Measurements from ENCODE around the gene MYNN. TPM values are rescaled to one million over a fixed set of nuclear protein-coding genes. Genes with fewer than 3 reads are reported as not detected.

MYNN gene
- total and polyA plus RNA-seq, 9 of the 15 experiments (the other 6 are each of a cell fraction or from before 2014, with no cell fraction given): 10.4 to 35.7 (median 21.3) TPM

DNA sequence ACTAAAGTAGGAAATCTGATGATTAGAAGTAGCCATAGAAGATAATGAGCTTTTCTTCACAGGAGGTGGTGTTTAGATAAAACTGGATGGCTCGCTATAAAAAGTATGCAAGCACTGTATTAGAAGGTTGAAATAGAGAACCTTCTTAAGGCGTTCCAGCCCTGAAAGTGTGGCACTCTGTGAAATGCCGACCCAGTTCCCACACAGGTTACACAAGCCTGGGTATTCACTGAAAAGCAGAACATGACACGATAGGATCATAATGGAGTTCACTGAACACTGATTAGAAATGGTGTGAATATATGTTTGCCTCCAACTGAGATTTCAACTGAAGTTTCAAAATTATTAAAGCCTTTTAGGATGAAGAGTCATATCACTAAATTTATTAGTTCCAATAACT is 54.5 kb downstream of the MYNN start:
- H3K4me3 ChIP-seq: no peak overlapping the region
- DNase-seq (ENCODE audit: extremely low read depth in 1 of 4, low spot score in 3 of 4) (no peak), ATAC-seq (no peak), FAIRE-seq (no peak)
- BruUV-seq (replicated peaks): no TSS peak
- ChIA-PET POLR2A (no interaction called here), CTCF (ENCODE audit: low intra/inter-chr PET ratio) (no interaction called here)
- H3K27ac ChIP-seq (ENCODE audit: extremely low read depth, low read depth, low read length): no peak overlapping the region
- no peak overlapping the region for H2AFZ ChIP-seq (ENCODE audit: low read depth, low read length)
- no peak overlapping the region for H3K4me2 ChIP-seq (ENCODE audit: insufficient read depth, low read length)
- peaks cover 0 to under 1% of the 10 kb centered on the region in 2 experiments; a peak in 1 of 5 replicates for H3K4me1 ChIP-seq (replicated peaks in 1 of 2; ENCODE audit: control insufficient read depth in 2 of 2, insufficient read depth in 2 of 2, low read length in 2 of 2)
- H3K9ac ChIP-seq (ENCODE audit: insufficient read depth in 1 of 2, low read depth in 2 of 2, low read length in 2 of 2): no peak overlapping the region
- intact Hi-C loops (cut with micrococcal nuclease): no loop called here
- no peaks in the 10 kb centered on the region for H3K9me3 ChIP-seq (replicated peaks; ENCODE audit: control insufficient read depth, insufficient read depth, low read depth, low read length)
- no peaks in the 10 kb centered on the region for H3K9me1 ChIP-seq (ENCODE audit: control insufficient read depth, insufficient read depth, low read length)
- no peak for TF ChIP-seq MXI1 (IDR thresholded peaks at IDR 0.05; ENCODE audit: low read depth, low read length)
- in situ Hi-C loops (cut with MboI): no loop called here
- H3K27me3 ChIP-seq (ENCODE audit: control insufficient read depth in 2 of 2, insufficient read depth in 2 of 2, low read length in 2 of 2): peaks cover 2 to 5% of the 10 kb centered on the region in 2 experiments
- WGBS (ENCODE audit: insufficient coverage, low coverage, missing lambda C conversion rate): 13% methylated on average over 4 of the region's 4 CpGs
- no peaks in the 10 kb centered on the region for H3K79me2 ChIP-seq (ENCODE audit: control insufficient read depth, insufficient read depth, low read length)
- no peaks in the 10 kb centered on the region for H3K36me3 ChIP-seq (ENCODE audit: control insufficient read depth, insufficient read depth, low read length)
- H4K20me1 ChIP-seq (replicated peaks; ENCODE audit: control insufficient read depth, insufficient read depth, low read length): no peaks in the 10 kb centered on the region

DNA sequence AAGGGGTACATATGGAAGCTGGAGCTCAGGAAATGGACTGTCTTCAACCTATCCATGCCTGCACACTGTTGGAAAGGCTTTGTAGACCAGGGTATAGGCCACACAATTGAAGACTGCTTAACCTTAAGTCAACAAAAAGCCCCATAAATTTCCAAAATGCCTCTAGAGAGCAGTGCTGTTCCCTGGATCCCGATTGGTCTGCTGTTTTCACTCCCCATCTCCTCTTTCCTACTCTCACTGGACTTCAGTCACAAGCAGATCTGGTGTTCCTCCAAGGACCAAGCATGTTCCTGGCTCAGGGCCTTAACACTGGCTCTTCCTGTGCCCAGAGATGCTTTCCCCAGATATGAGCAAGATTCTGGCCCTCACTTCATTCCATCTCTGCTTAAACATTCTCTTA is 62.3 kb downstream of the MYNN start:
- intact Hi-C loops (cut with micrococcal nuclease) (no loop called here), in situ Hi-C loops (cut with MboI) (no loop called here)
- Histone ChIP-seq H3K4me3 (no peak overlapping the region), H3K4me1 (replicated peaks in 1 of 2; ENCODE audit: control insufficient read depth in 2 of 2, insufficient read depth in 2 of 2, low read length in 2 of 2) (no peaks in the 10 kb centered on the region), H3K27ac (ENCODE audit: extremely low read depth, low read depth, low read length) (no peak overlapping the region), H3K9me1 (ENCODE audit: control insufficient read depth, insufficient read depth, low read length) (no peaks in the 10 kb centered on the region), H3K9me3 (replicated peaks; ENCODE audit: control insufficient read depth, insufficient read depth, low read depth, low read length) (no peaks in the 10 kb centered on the region), H3K79me2 (ENCODE audit: control insufficient read depth, insufficient read depth, low read length) (no peaks in the 10 kb centered on the region), H3K4me2 (ENCODE audit: insufficient read depth, low read length) (no peak overlapping the region), H2AFZ (ENCODE audit: low read depth, low read length) (no peak overlapping the region), H4K20me1 (replicated peaks; ENCODE audit: control insufficient read depth, insufficient read depth, low read length) (no peaks in the 10 kb centered on the region), H3K9ac (ENCODE audit: insufficient read depth in 1 of 2, low read depth in 2 of 2, low read length in 2 of 2) (no peak overlapping the region), H3K27me3 (ENCODE audit: control insufficient read depth in 2 of 2, insufficient read depth in 2 of 2, low read length in 2 of 2) (no peaks in the 10 kb centered on the region; a peak in 1 of 5 replicates), H3K36me3 (ENCODE audit: control insufficient read depth, insufficient read depth, low read length) (no peaks in the 10 kb centered on the region)
- no TSS peak for BruUV-seq (replicated peaks)
- FAIRE-seq (no peak), ATAC-seq (no peak), DNase-seq (ENCODE audit: extremely low read depth in 1 of 4, low spot score in 3 of 4) (no peak)
- WGBS (ENCODE audit: insufficient coverage, low coverage, missing lambda C conversion rate): 8% methylated on average over 1 of the region's 1 CpG
- CTCF ChIA-PET (ENCODE audit: low intra/inter-chr PET ratio): no interaction called here
- POLR2A ChIA-PET: interaction anchor here (0.6 kb wide), 1 partner anchor 14 kb away, joined by 3 read pairs; no protein-coding TSS in a partner anchor
- no peak for TF ChIP-seq ELF1 (tag; IDR thresholded peaks at IDR 0.05)
- no peak for TF ChIP-seq ZBTB33 (CRISPR knock-in tag; IDR thresholded peaks at IDR 0.05)
- no peak for TF ChIP-seq ZNF23 (CRISPR knock-in tag; IDR thresholded peaks at IDR 0.05)
- no peak for TF ChIP-seq BRD4 (IDR thresholded peaks at IDR 0.05)
- no peak for TF ChIP-seq ZNF644 (tag; IDR thresholded peaks at IDR 0.05; ENCODE audit: low read depth)
- TF ChIP-seq SAP30 (IDR thresholded peaks at IDR 0.05; ENCODE audit: borderline replicate concordance, insufficient read depth, low read depth, low read length, poor library complexity, severe bottlenecking): no peak
- no peak for TF ChIP-seq ZFP30 (CRISPR knock-in tag; IDR thresholded peaks at IDR 0.05; ENCODE audit: borderline replicate concordance)
- TF ChIP-seq CBX5 (IDR thresholded peaks at IDR 0.05; ENCODE audit: borderline replicate concordance, low read depth): no peak
- TF ChIP-seq, protein P1, sequence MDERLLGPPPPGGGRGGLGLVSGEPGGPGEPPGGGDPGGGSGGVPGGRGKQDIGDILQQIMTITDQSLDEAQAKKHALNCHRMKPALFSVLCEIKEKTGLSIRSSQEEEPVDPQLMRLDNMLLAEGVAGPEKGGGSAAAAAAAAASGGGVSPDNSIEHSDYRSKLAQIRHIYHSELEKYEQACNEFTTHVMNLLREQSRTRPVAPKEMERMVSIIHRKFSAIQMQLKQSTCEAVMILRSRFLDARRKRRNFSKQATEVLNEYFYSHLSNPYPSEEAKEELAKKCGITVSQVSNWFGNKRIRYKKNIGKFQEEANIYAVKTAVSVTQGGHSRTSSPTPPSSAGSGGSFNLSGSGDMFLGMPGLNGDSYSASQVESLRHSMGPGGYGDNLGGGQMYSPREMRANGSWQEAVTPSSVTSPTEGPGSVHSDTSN (CRISPR knock-in tag; IDR thresholded peaks at IDR 0.05; ENCODE audit: low read depth): no peak
- TF ChIP-seq, protein P1 (tag; conservative IDR thresholded peaks at IDR 0.05; ENCODE audit: low read depth): no peak

Data from K562 (cell line).